Occipital lobe (tissue), 2 donors: ENCODE data around the gene PAAF1. TPM values are rescaled to one million over a fixed set of nuclear protein-coding genes. Genes with fewer than 3 reads are reported as not detected.

Experiments
- DNase-seq: peaks from one replicate; lab custom pipeline; 2025; lab: John Stamatoyannopoulos, UW
- total RNA-seq: library from RNA; depleted of rRNA; stranded (reverse); fragments of >200 nt; gene quantifications from one replicate; pipeline ENCODE4 v1.2.3, GENCODE V29; 2014

PAAF1 gene
- total RNA-seq, 1 donor from 2014 or later, result 12.6 TPM

GRCh38 chr11:73972187-73972586 lies 95.4 kb downstream of the PAAF1 start:
- DNase-seq, result no peak

GRCh38 chr11:73972620-73973449 lies 96.0 kb downstream of the PAAF1 start:
- DNase-seq, result no peak

- DNase-seq, result no peak
Measured at GRCh38 chr11:73974604-73975478, 98.0 kb downstream of the PAAF1 start.

GRCh38 chr11:73975479-73975757 lies 98.6 kb downstream of the PAAF1 start:
- DNase-seq, result no peak

GRCh38 chr11:73976451-73977151 lies 99.8 kb downstream of the PAAF1 start:
- no peak for DNase-seq

GRCh38 chr11:73977856-73978519 lies 101.2 kb downstream of the PAAF1 start:
- no peak for DNase-seq

GRCh38 chr11:73978576-73979086 lies 101.8 kb downstream of the PAAF1 start:
- DNase-seq, result no peak

- no peak for DNase-seq
Measured at GRCh38 chr11:73980001-73980961, 103.5 kb downstream of the PAAF1 start.

Other genes starting within 250 kb of the PAAF1 start
- 4.1 TPM for gene PLEKHB1, start 230.4 kb upstream of the PAAF1 start, total RNA-seq
- 356 TPM for gene RAB6A, start 115.9 kb upstream of the PAAF1 start, total RNA-seq
- 24.3 TPM for gene MRPL48, start 89.1 kb upstream of the PAAF1 start, total RNA-seq
- 38.2 TPM for gene COA4, start 153 bp upstream of the PAAF1 start, total RNA-seq
- 0.47 TPM for gene DNAJB13, start 74.0 kb downstream of the PAAF1 start, total RNA-seq
- gene UCP2, start 105.8 kb downstream of the PAAF1 start, total RNA-seq, result 5.0 TPM
- gene UCP3, start 132.1 kb downstream of the PAAF1 start, total RNA-seq, result 0.62 TPM